IMR-90 (cell line): ENCODE results near the gene STEEP1. TPM values are rescaled to one million over a fixed set of nuclear protein-coding genes. Genes with fewer than 3 reads are reported as not detected.

Source experiments
- ATAC-seq: fragments of 200-7000 bp; cut with Tn5 transposase; 2 replicates; pipeline ENCODE4 v1.9.1; 2020; ENCODE audit warnings: low read depth, mild to moderate bottlenecking, moderate library complexity
- BruUV-seq: library from RNA; stranded (reverse); fragments of 400-500 nt; replicated peaks from 2 replicates; lab custom pipeline; 2021; lab: Mats Ljungman, UMichigan
- CTCF ChIA-PET: fragments of 300-600 bp; formaldehyde crosslinking; extraction: SDS; loops from one replicate; lab custom pipeline; 2021; ENCODE audit warnings: antibody characterized with exemption; lab: Yijun Ruan, JAX
- POLR2A ChIA-PET: fragments of 300-600 bp; sonication (Branson Sonifier 250); formaldehyde crosslinking; loops from one replicate; lab custom pipeline; 2022; ENCODE audit warnings: antibody characterized with exemption; ENCODE audit not compliant: unreplicated experiment; lab: Charles Lee
- DNase-seq: peaks from one replicate; pipeline ENCODE4 v3.0.0; 2013
- H2AFZ ChIP-seq: replicated peaks from 2 replicates; pipeline ENCODE3; 2013; ENCODE audit warnings: low read length, mild to moderate bottlenecking; ENCODE audit not compliant: poor library complexity
- H2AK5ac ChIP-seq: 2 replicates; pipeline ENCODE4 v1.6.1; 2013; ENCODE audit warnings: low read depth, low read length, inconsistent platforms
- H2AK9ac ChIP-seq: replicated peaks from 2 replicates; pipeline ENCODE3; 2013; ENCODE audit warnings: mild to moderate bottlenecking, low read depth, low read length, moderate library complexity; ENCODE audit not compliant: poor library complexity
- H2BK120ac ChIP-seq: 2 replicates; pipeline ENCODE4 v1.6.1; 2013; ENCODE audit warnings: low read depth, low read length, inconsistent platforms
- H2BK15ac ChIP-seq: 3 replicates; pipeline ENCODE4 v1.6.1; 2013; ENCODE audit warnings: low read depth, low read length, inconsistent platforms
- H2BK20ac ChIP-seq: 2 replicates; pipeline ENCODE4 v1.6.1; 2013; ENCODE audit warnings: low read depth, mild to moderate bottlenecking, inconsistent platforms, low read length, moderate library complexity
- H2BK5ac ChIP-seq: 2 replicates; pipeline ENCODE4 v1.6.1; 2013; ENCODE audit warnings: mild to moderate bottlenecking, low read depth, low read length, inconsistent platforms; ENCODE audit not compliant: poor library complexity, severe bottlenecking
- H3K14ac ChIP-seq: replicated peaks from 2 replicates; pipeline ENCODE4 v1.6.1; 2013; ENCODE audit warnings: low read depth, low read length, inconsistent platforms
- H3K18ac ChIP-seq: 2 replicates; pipeline ENCODE4 v1.6.1; 2013; ENCODE audit warnings: low read depth, low read length, control low read depth
- H3K23ac ChIP-seq: 2 replicates; pipeline ENCODE4 v1.6.1; 2013; ENCODE audit warnings: low read depth, low read length, inconsistent platforms
- H3K27ac ChIP-seq: 2 replicates; pipeline ENCODE4 v1.5.1; 2013; ENCODE audit warnings: mild to moderate bottlenecking, control low read depth, low read length; ENCODE audit not compliant: insufficient read depth
- H3K27me3 ChIP-seq: 2 replicates; pipeline ENCODE4 v1.6.1; 2013; ENCODE audit warnings: low read length; ENCODE audit not compliant: control insufficient read depth, insufficient read depth
- H3K36me3 ChIP-seq: 2 replicates; pipeline ENCODE4 v1.6.1; 2013; ENCODE audit warnings: low read length, mixed read lengths; ENCODE audit not compliant: control insufficient read depth, insufficient read depth
- H3K4ac ChIP-seq: 2 replicates; pipeline ENCODE4 v1.6.1; 2013; ENCODE audit warnings: low read depth, low read length, inconsistent platforms
- H3K4me1 ChIP-seq: 2 replicates; pipeline ENCODE4 v1.6.1; 2013; ENCODE audit warnings: low read length, mixed read lengths; ENCODE audit not compliant: control insufficient read depth, insufficient read depth
- H3K4me2 ChIP-seq: 2 replicates; pipeline ENCODE4 v1.6.1; 2013; ENCODE audit warnings: low read depth, mild to moderate bottlenecking, control low read depth, low read length, moderate library complexity
- H3K4me3 ChIP-seq: 2 replicates; pipeline ENCODE4 v1.5.1; 2013; ENCODE audit warnings: low read depth, mild to moderate bottlenecking, control low read depth, low read length, moderate library complexity; ENCODE audit not compliant: insufficient read depth
- H3K56ac ChIP-seq: 2 replicates; pipeline ENCODE4 v1.6.1; 2013; ENCODE audit warnings: low read length, inconsistent platforms; ENCODE audit not compliant: insufficient read depth; ENCODE audit errors: extremely low read depth
- H3K79me1 ChIP-seq, 2 experiments: 2 replicates each; pipeline ENCODE4 v1.6.1; 2013; ENCODE audit warnings: low read length in 2 of 2, inconsistent platforms in 1 of 2, low read depth in 1 of 2
- H3K9ac ChIP-seq: 2 replicates; pipeline ENCODE4 v1.6.1; 2013; ENCODE audit warnings: low read depth, low read length, control low read depth
- H3K9me1 ChIP-seq: 2 replicates; pipeline ENCODE4 v1.6.1; 2013; ENCODE audit warnings: low read length, inconsistent platforms; ENCODE audit not compliant: insufficient read depth
- H3K9me3 ChIP-seq: 2 replicates; pipeline ENCODE4 v1.6.1; 2013; ENCODE audit warnings: low read length; ENCODE audit not compliant: control insufficient read depth, insufficient read depth
- H4K20me1 ChIP-seq: 2 replicates; pipeline ENCODE4 v1.6.1; 2013; ENCODE audit warnings: low read length, inconsistent platforms; ENCODE audit not compliant: insufficient read depth
- H4K5ac ChIP-seq: 2 replicates; pipeline ENCODE4 v1.6.1; 2013; ENCODE audit warnings: mild to moderate bottlenecking, low read depth, low read length, control low read depth
- H4K8ac ChIP-seq, 2 experiments: 2 replicates each; pipeline ENCODE4 v1.6.1; 2013; ENCODE audit warnings: low read depth in 2 of 2, low read length in 2 of 2, control low read depth in 1 of 2, inconsistent platforms in 1 of 2
- H4K91ac ChIP-seq: 2 replicates; pipeline ENCODE4 v1.6.1; 2013; ENCODE audit warnings: low read depth, low read length, inconsistent platforms; ENCODE audit not compliant: insufficient read depth
- BHLHE40 ChIP-seq: fragments of 150-350 bp; IDR thresholded peaks from 2 replicates; pipeline ENCODE4 v1.6.1; 2016; ENCODE audit warnings: mild to moderate bottlenecking, low read depth, low read length
- CEBPB ChIP-seq: IDR thresholded peaks from 2 replicates; pipeline ENCODE4 v1.6.1; 2012; ENCODE audit warnings: low read depth, low read length, improper control_type of control experiment
- CHD1 ChIP-seq: IDR thresholded peaks from 2 replicates; pipeline ENCODE4 v1.6.1; 2012; ENCODE audit warnings: low read depth, low read length, improper control_type of control experiment
- CTCF ChIP-seq: conservative IDR thresholded peaks from 2 replicates; pipeline ENCODE4 v1.5.1; 2012; ENCODE audit warnings: mild to moderate bottlenecking, low read depth, low read length, improper control_type of control experiment
- ELK1 ChIP-seq: fragments of 150-350 bp; IDR thresholded peaks from 2 replicates; pipeline ENCODE4 v1.6.1; 2016; ENCODE audit warnings: low read depth, mild to moderate bottlenecking, low read length, moderate library complexity, borderline replicate concordance
- FOS ChIP-seq: fragments of 150-350 bp; IDR thresholded peaks from 2 replicates; pipeline ENCODE4 v1.6.1; 2016; ENCODE audit warnings: low read depth, low read length
- MAFK ChIP-seq: IDR thresholded peaks from 2 replicates; pipeline ENCODE4 v1.6.1; 2012; ENCODE audit warnings: low read depth, low read length, improper control_type of control experiment
- MAZ ChIP-seq: IDR thresholded peaks from 2 replicates; pipeline ENCODE4 v1.6.1; 2012; ENCODE audit warnings: low read depth, mild to moderate bottlenecking, low read length, improper control_type of control experiment, moderate library complexity, borderline replicate concordance
- MXI1 ChIP-seq: IDR thresholded peaks from 2 replicates; pipeline ENCODE4 v1.6.1; 2012; ENCODE audit warnings: low read depth, mild to moderate bottlenecking, low read length, moderate library complexity, borderline replicate concordance
- NFE2L2 ChIP-seq: fragments of 150-350 bp; IDR thresholded peaks from 2 replicates; pipeline ENCODE4 v1.6.1; 2016; ENCODE audit warnings: low read depth, mild to moderate bottlenecking, low read length
- POLR2A ChIP-seq: IDR thresholded peaks from 2 replicates; pipeline ENCODE4 v1.6.1; 2012; ENCODE audit warnings: mild to moderate bottlenecking, low read depth, low read length
- RAD21 ChIP-seq: IDR thresholded peaks from 2 replicates; pipeline ENCODE4 v1.6.1; 2012; ENCODE audit warnings: low read length, improper control_type of control experiment
- RCOR1 ChIP-seq: IDR thresholded peaks from 2 replicates; pipeline ENCODE4 v1.6.1; 2012; ENCODE audit warnings: mild to moderate bottlenecking, low read length, improper control_type of control experiment; ENCODE audit not compliant: insufficient replicate concordance
- RFX5 ChIP-seq: IDR thresholded peaks from 2 replicates; pipeline ENCODE4 v1.8.0; 2012; ENCODE audit warnings: low read depth, mild to moderate bottlenecking, low read length, moderate library complexity
- SMC3 ChIP-seq: fragments of 150-350 bp; IDR thresholded peaks from 2 replicates; pipeline ENCODE4 v1.6.1; 2016; ENCODE audit warnings: low read depth, mild to moderate bottlenecking, antibody characterized with exemption, low read length, moderate library complexity
- USF2 ChIP-seq: fragments of 150-350 bp; IDR thresholded peaks from 2 replicates; pipeline ENCODE4 v1.6.1; 2017; ENCODE audit warnings: mild to moderate bottlenecking, antibody characterized with exemption, low read length, low read depth
- WGBS, 2 experiments: methylation state at CpG; one replicate each; pipeline versions ENCODE4 v1.1.5 to v1.1.7; 2013; ENCODE audit warnings: missing lambda C conversion rate in 2 of 2; ENCODE audit not compliant: insufficient read length in 1 of 2; ENCODE audit errors: extremely low coverage in 2 of 2; 5-methylcytosine and 5-hydroxymethylcytosine counted together
- dilution Hi-C: fragments of 300-500 bp; cut with HindIII; formaldehyde crosslinking; loops from one replicate; pipeline ENCODE4 v1.14.3; 2018; ENCODE audit warnings: low sequenced_read_pairs; ENCODE audit not compliant: unreplicated experiment
- in situ Hi-C: fragments of 300-500 bp; cut with MboI; formaldehyde crosslinking; loops from 3 replicates; pipeline ENCODE4 v1.14.3; 2019; ENCODE audit warnings: low sequenced_read_pairs, inconsistent platforms, mixed read lengths
- intact Hi-C: fragments of 100-400 bp; cut with micrococcal nuclease; formaldehyde crosslinking; loops from 2 replicates; pipeline ENCODE4 v1.10.0; 2022
- polyA plus RNA-seq, 3 experiments: library from polyadenylated mRNA; depleted of rRNA; stranded (reverse); fragments of >200 nt; gene quantifications; 2 replicates each; pipeline ENCODE4 v1.2.3, GENCODE V29; 2012; ENCODE audit warnings: low replicate concordance in 1 of 3
- total RNA-seq: library from RNA; depleted of rRNA; stranded (reverse); fragments of >200 nt; gene quantifications from 2 replicates; pipeline ENCODE4 v1.2.3, GENCODE V29; 2012

Gene STEEP1
- total and polyA plus RNA-seq, 2 of the 4 experiments (the other 2 are of a cell fraction), result 16.7 to 33.2 TPM

- Histone ChIP-seq H2BK5ac (no peak overlapping the region), H3K4ac (no peak overlapping the region), H3K79me1 (no peaks in the 10 kb centered on the region), H2AK5ac (no peak overlapping the region), H2AK9ac (no peak overlapping the region), H3K18ac (no peak overlapping the region), H2BK120ac (no peak overlapping the region), H4K8ac (no peak overlapping the region), H4K20me1 (no peaks in the 10 kb centered on the region), H3K14ac (no peak overlapping the region), H2BK15ac (no peak overlapping the region), H4K91ac (no peak overlapping the region), H3K27ac (no peak overlapping the region), H3K9me1 (no peaks in the 10 kb centered on the region), H3K4me1 (no peaks in the 10 kb centered on the region), H3K4me2 (no peak overlapping the region), H3K56ac (no peak overlapping the region), H3K27me3 (no peaks in the 10 kb centered on the region), H3K9ac (no peak overlapping the region), H3K9me3 (no peaks in the 10 kb centered on the region), H3K4me3 (no peak overlapping the region), H3K36me3 (no peaks in the 10 kb centered on the region), H2BK20ac (no peak overlapping the region), H3K23ac (no peak overlapping the region), H2AFZ (no peak overlapping the region), H4K5ac (no peak overlapping the region)
- ChIA-PET CTCF (no interaction called here), POLR2A (no interaction called here)
- dilution Hi-C loops, result no loop called here
- no TSS peak for BruUV-seq
- DNase-seq (no peak), ATAC-seq (no peak)
- WGBS, 2 experiments, result no CpG with 5 or more reads among the region's 1 CpG
- intact Hi-C loops, result no loop called here
- in situ Hi-C loops, result loop anchor here (25.0 kb wide), 1 partner anchor 214 kb away; no protein-coding TSS in a partner anchor
- TF ChIP-seq FOS (no peak), POLR2A (no peak), CEBPB (no peak), RAD21 (no peak), USF2 (no peak), RFX5 (no peak), RCOR1 (no peak), MXI1 (no peak), BHLHE40 (no peak), NFE2L2 (no peak), ELK1 (no peak), MAZ (no peak), MAFK (no peak), CHD1 (no peak), SMC3 (no peak), CTCF (no peak)
Observed at GRCh38 chrX:119523664-119524184, 41.5 kb downstream of the STEEP1 start.
